Mammary epithelial cell (primary cell): ENCODE measurements around the gene MYBPH.

Experiments
- EZH2 ChIP-seq: IDR thresholded peaks from 2 replicates; pipeline ENCODE4 v1.6.1; 2012; ENCODE audit warnings: low read length, inconsistent platforms, borderline replicate concordance
- TF ChIP-seq, protein P1 (sequence below), 2 donors: IDR thresholded peaks in 1 of 2; conservative IDR thresholded peaks in 1 of 2; 2 replicates each; pipeline ENCODE4 v1.5.1; 2011 to 2012; ENCODE audit warnings: inconsistent platforms in 2 of 2, low read length in 2 of 2, mild to moderate bottlenecking in 2 of 2, control low read depth in 1 of 2, low read depth in 1 of 2; ENCODE audit not compliant: insufficient read depth in 1 of 2; ENCODE audit errors: extremely low read depth in 1 of 2

DNA sequence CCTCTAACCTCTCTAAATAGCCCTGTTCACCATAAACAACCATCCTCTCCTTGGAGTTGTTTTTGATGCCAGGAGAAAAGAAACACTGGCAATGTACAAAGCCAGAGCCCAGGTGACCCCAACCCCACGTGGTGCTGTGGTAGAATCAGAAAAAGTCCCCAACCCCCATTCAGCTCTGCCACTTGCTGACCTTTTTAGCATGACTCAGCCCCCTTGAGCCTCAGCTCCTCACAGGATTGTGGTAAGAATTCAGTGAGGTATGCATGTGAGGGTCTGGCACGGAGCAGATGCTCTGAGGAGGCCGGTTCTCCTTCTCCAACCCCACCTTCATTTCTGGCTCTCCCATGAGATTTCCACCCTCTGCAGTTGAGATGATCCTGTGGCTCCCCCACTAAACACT lies 22.0 kb upstream of the MYBPH start:
- no peak for TF ChIP-seq EZH2
- TF ChIP-seq, protein P1, sequence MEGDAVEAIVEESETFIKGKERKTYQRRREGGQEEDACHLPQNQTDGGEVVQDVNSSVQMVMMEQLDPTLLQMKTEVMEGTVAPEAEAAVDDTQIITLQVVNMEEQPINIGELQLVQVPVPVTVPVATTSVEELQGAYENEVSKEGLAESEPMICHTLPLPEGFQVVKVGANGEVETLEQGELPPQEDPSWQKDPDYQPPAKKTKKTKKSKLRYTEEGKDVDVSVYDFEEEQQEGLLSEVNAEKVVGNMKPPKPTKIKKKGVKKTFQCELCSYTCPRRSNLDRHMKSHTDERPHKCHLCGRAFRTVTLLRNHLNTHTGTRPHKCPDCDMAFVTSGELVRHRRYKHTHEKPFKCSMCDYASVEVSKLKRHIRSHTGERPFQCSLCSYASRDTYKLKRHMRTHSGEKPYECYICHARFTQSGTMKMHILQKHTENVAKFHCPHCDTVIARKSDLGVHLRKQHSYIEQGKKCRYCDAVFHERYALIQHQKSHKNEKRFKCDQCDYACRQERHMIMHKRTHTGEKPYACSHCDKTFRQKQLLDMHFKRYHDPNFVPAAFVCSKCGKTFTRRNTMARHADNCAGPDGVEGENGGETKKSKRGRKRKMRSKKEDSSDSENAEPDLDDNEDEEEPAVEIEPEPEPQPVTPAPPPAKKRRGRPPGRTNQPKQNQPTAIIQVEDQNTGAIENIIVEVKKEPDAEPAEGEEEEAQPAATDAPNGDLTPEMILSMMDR (conservative IDR thresholded peaks at IDR 0.05 in 1 of 2, IDR thresholded peaks at IDR 0.05 in 1 of 2; ENCODE audit: extremely low read depth in 1 of 2, insufficient read depth in 1 of 2, low read depth in 1 of 2, low read length in 2 of 2), result no peak
